Endothelial cell of umbilical vein (primary cell): ENCODE results near the gene BEAN1. TPM values are rescaled to one million over a fixed set of nuclear protein-coding genes. Genes with fewer than 3 reads are reported as not detected.

Source experiments
- BruUV-seq: library from RNA; stranded (reverse); fragments of 400-500 nt; replicated peaks from 2 replicates; lab custom pipeline; 2021; lab: Mats Ljungman, UMichigan
- CTCF ChIA-PET: fragments of 300-600, 350-600 bp; sonication (Branson Sonifier 250); formaldehyde crosslinking; loops from one replicate; lab custom pipeline; 2021; ENCODE audit warnings: antibody characterized with exemption, inconsistent platforms; lab: Charles Lee
- POLR2A ChIA-PET: fragments of 300-600, 350-600 bp; sonication (Branson Sonifier 250); formaldehyde crosslinking; loops from one replicate; lab custom pipeline; 2021; ENCODE audit warnings: antibody characterized with exemption, inconsistent platforms; lab: Charles Lee
- DNase-seq: peaks from one replicate; pipeline ENCODE4 v3.0.0-alpha.2; 2011; ENCODE audit warnings: low read depth, low spot score
- FAIRE-seq: peaks from 2 replicates; lab custom pipeline; 2011; peaks lifted over from hg19 to GRCh38; lab: Jason Lieb, UNC
- H2AFZ ChIP-seq: 2 replicates; pipeline ENCODE4 v1.6.0; 2012; ENCODE audit warnings: low read depth, low read length, control low read depth, inconsistent platforms
- H3K27ac ChIP-seq: 2 replicates; pipeline ENCODE4 v1.5.1; 2011; ENCODE audit warnings: low read depth, mild to moderate bottlenecking, control low read depth, low read length, moderate library complexity; ENCODE audit not compliant: insufficient read depth
- H3K27me3 ChIP-seq, 2 experiments: 2 replicates each; pipeline versions ENCODE4 v1.6.0 to v1.6.1; 2011; ENCODE audit warnings: low read length in 2 of 2, mixed read lengths in 1 of 2; ENCODE audit not compliant: control insufficient read depth in 2 of 2, insufficient read depth in 2 of 2
- H3K36me3 ChIP-seq, 2 experiments: 2 replicates in 1 of 2; 3 replicates in 1 of 2; pipeline ENCODE4 v1.5.1; 2011; ENCODE audit warnings: low read length in 2 of 2, mild to moderate bottlenecking in 1 of 2, moderate library complexity in 1 of 2; ENCODE audit not compliant: control insufficient read depth in 2 of 2, insufficient read depth in 2 of 2; ENCODE audit errors: extremely low read depth in 1 of 2
- H3K4me1 ChIP-seq: 3 replicates; pipeline ENCODE4 v1.5.1; 2011; ENCODE audit warnings: mild to moderate bottlenecking, low read length; ENCODE audit not compliant: control insufficient read depth, insufficient read depth; ENCODE audit errors: extremely low read depth
- H3K4me2 ChIP-seq: 2 replicates; pipeline ENCODE4 v1.6.1; 2011; ENCODE audit warnings: low read length, control low read depth, mixed read lengths; ENCODE audit not compliant: insufficient read depth
- H3K4me3 ChIP-seq, 3 experiments: fragments of 200-600 bp in 1 of 3; sonication (generic), shearing (Covaris generic) in 1 of 3; replicated peaks in 1 of 3; 2 replicates each; pipeline ENCODE4 v1.5.1; 2011 to 2016; ENCODE audit warnings: control low read depth in 3 of 3, low read length in 3 of 3, mild to moderate bottlenecking in 2 of 3, inconsistent platforms in 1 of 3, low read depth in 1 of 3, moderate library complexity in 1 of 3; ENCODE audit not compliant: insufficient read depth in 1 of 3
- H3K79me2 ChIP-seq: 2 replicates; pipeline ENCODE4 v1.6.0; 2012; ENCODE audit warnings: low read length, inconsistent platforms; ENCODE audit not compliant: control insufficient read depth, insufficient read depth
- H3K9ac ChIP-seq: replicated peaks from 2 replicates; pipeline ENCODE3; 2011; ENCODE audit warnings: low read length, control low read depth; ENCODE audit not compliant: insufficient read depth; ENCODE audit errors: extremely low read depth
- H3K9me1 ChIP-seq: replicated peaks from 3 replicates; pipeline ENCODE4 v1.6.0; 2011; ENCODE audit warnings: mild to moderate bottlenecking, low read length; ENCODE audit not compliant: control insufficient read depth, insufficient read depth; ENCODE audit errors: extremely low read depth
- H3K9me3 ChIP-seq: replicated peaks from 2 replicates; pipeline ENCODE4 v1.5.1; 2012; ENCODE audit warnings: low read length, inconsistent platforms; ENCODE audit not compliant: control insufficient read depth, insufficient read depth
- H4K20me1 ChIP-seq: replicated peaks from 2 replicates; pipeline ENCODE3; 2011; ENCODE audit warnings: mild to moderate bottlenecking, low read length; ENCODE audit not compliant: control insufficient read depth, insufficient read depth; ENCODE audit errors: extremely low read depth
- EZH2 ChIP-seq: IDR thresholded peaks from 2 replicates; pipeline ENCODE4 v1.6.1; 2012; ENCODE audit warnings: borderline replicate concordance, low read depth, mild to moderate bottlenecking, moderate library complexity, low read length, inconsistent platforms; ENCODE audit not compliant: severe bottlenecking
- FOS ChIP-seq: IDR thresholded peaks from 2 replicates; pipeline ENCODE4 v1.6.1; 2011; ENCODE audit warnings: mild to moderate bottlenecking, low read length, moderate library complexity, borderline replicate concordance; ENCODE audit not compliant: insufficient read depth
- GATA2 ChIP-seq: IDR thresholded peaks from 2 replicates; pipeline ENCODE4 v1.7.0; 2011; ENCODE audit warnings: low read depth, mild to moderate bottlenecking, moderate library complexity, mixed read lengths, low read length; ENCODE audit not compliant: insufficient read length, insufficient read depth
- JUN ChIP-seq: IDR thresholded peaks from 2 replicates; pipeline ENCODE4 v1.6.1; 2011; ENCODE audit warnings: borderline replicate concordance, low read depth; ENCODE audit not compliant: insufficient read length, insufficient read depth
- MYC ChIP-seq: IDR thresholded peaks from one replicate; pipeline ENCODE4 v1.6.1; 2011; ENCODE audit warnings: mild to moderate bottlenecking, low read depth, low read length
- POLR2A ChIP-seq: IDR thresholded peaks from 2 replicates; pipeline ENCODE4 v1.6.1; 2012; ENCODE audit warnings: low read depth, mild to moderate bottlenecking, control low read depth, low read length
- POLR2AphosphoS5 ChIP-seq: IDR thresholded peaks from 2 replicates; pipeline ENCODE4 v1.6.1; 2012; ENCODE audit warnings: low read depth, mild to moderate bottlenecking, control low read depth, low read length, moderate library complexity; ENCODE audit not compliant: insufficient read depth
- dilution Hi-C: fragments of 300-500 bp; cut with MboI; formaldehyde crosslinking; loops from one replicate; pipeline ENCODE4 v1.15.0; 2019; ENCODE audit warnings: low sequenced_read_pairs; ENCODE audit not compliant: extremely low pct_ligation_motif_present
- intact Hi-C: fragments of 100-400 bp; cut with micrococcal nuclease; formaldehyde crosslinking; loops from one replicate; pipeline ENCODE4 v1.10.0; 2022
- polyA plus RNA-seq, 4 experiments: library from polyadenylated mRNA; depleted of rRNA in 3 of 4; stranded (reverse) in 3 of 4; unstranded in 1 of 4; fragments of >200 nt; gene quantifications; 2 replicates each; pipeline versions ENCODE4 v1.2.1 to v1.2.3, GENCODE V29; 2011 to 2012; ENCODE audit warnings: missing spikeins in 1 of 4
- total RNA-seq: library from RNA; stranded (reverse); gene quantifications from 2 replicates; pipeline ENCODE4 v1.2.3, GENCODE V29; 2021
- TF ChIP-seq, protein P1 (sequence below): IDR thresholded peaks from 2 replicates; pipeline ENCODE4 v1.6.1; 2011; ENCODE audit not compliant: insufficient read depth, insufficient read length
- TF ChIP-seq, protein P2 (sequence below), 2 donors: IDR thresholded peaks; 1 replicate in 1 of 2; 2 replicates in 1 of 2; pipeline ENCODE4 v1.5.1; 2011; ENCODE audit warnings: low read length in 2 of 2, mild to moderate bottlenecking in 2 of 2, moderate library complexity in 2 of 2, control low read depth in 1 of 2, inconsistent platforms in 1 of 2, low read depth in 1 of 2; ENCODE audit not compliant: insufficient read depth in 1 of 2; ENCODE audit errors: extremely low read depth in 1 of 2

BEAN1 gene
- total and polyA plus RNA-seq, 2 donors (not counting 3 experiments of a cell fraction or from before 2014, with no cell fraction given), result not detected

GRCh38 chr16:66493490-66494401 is 66.7 kb downstream of the BEAN1 start:
- ChIA-PET CTCF (interaction anchor here (0.9 to 2.2 kb wide), 5 partner anchors 8 to 22 kb away, joined by 3 to 6 read pairs (median 5); no protein-coding TSS in a partner anchor), POLR2A (no interaction called here)
- Histone ChIP-seq H3K27ac (no peak overlapping the region), H3K79me2 (no peaks in the 10 kb centered on the region), H4K20me1 (no peaks in the 10 kb centered on the region), H3K9me1 (no peaks in the 10 kb centered on the region), H2AFZ (no peak overlapping the region), H3K4me2 (no peak overlapping the region), H3K9ac (no peak overlapping the region), H3K9me3 (no peaks in the 10 kb centered on the region), H3K36me3 (no peaks in the 10 kb centered on the region), H3K4me3 (no peak overlapping the region), H3K4me1 (no peaks in the 10 kb centered on the region), H3K27me3 (peaks cover 0 to 2% of the 10 kb centered on the region in 2 experiments)
- no peak for DNase-seq
- BruUV-seq, result no TSS peak
- intact Hi-C loops (no loop called here), dilution Hi-C loops (no loop called here)
- TF ChIP-seq, protein P1, sequence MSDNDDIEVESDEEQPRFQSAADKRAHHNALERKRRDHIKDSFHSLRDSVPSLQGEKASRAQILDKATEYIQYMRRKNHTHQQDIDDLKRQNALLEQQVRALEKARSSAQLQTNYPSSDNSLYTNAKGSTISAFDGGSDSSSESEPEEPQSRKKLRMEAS, result no peak
- TF ChIP-seq POLR2AphosphoS5 (no peak), POLR2A (no peak), JUN (no peak)
- no peak for FAIRE-seq

- intact Hi-C loops (no loop called here), dilution Hi-C loops (no loop called here)
- no TSS peak for BruUV-seq
- no peaks in the 10 kb centered on the region for H3K9me3 ChIP-seq
- no peak overlapping the region for H2AFZ ChIP-seq
- ChIA-PET POLR2A (no interaction called here), CTCF (interaction anchor here (1.4 kb wide), 1 partner anchor 20 kb away, joined by 5 read pairs; no protein-coding TSS in a partner anchor)
- H3K27me3 ChIP-seq, result peaks cover 0 to 2% of the 10 kb centered on the region in 2 experiments
- H4K20me1 ChIP-seq, result no peaks in the 10 kb centered on the region
- no peak overlapping the region for H3K4me2 ChIP-seq
- DNase-seq, result no peak
- no peaks in the 10 kb centered on the region for H3K9me1 ChIP-seq
- no peaks in the 10 kb centered on the region for H3K4me1 ChIP-seq
- TF ChIP-seq JUN (no peak), POLR2AphosphoS5 (no peak), GATA2 (no peak), EZH2 (no peak), MYC (no peak), POLR2A (no peak), FOS (no peak)
- TF ChIP-seq, protein P1, result no peak
- TF ChIP-seq, protein P2, sequence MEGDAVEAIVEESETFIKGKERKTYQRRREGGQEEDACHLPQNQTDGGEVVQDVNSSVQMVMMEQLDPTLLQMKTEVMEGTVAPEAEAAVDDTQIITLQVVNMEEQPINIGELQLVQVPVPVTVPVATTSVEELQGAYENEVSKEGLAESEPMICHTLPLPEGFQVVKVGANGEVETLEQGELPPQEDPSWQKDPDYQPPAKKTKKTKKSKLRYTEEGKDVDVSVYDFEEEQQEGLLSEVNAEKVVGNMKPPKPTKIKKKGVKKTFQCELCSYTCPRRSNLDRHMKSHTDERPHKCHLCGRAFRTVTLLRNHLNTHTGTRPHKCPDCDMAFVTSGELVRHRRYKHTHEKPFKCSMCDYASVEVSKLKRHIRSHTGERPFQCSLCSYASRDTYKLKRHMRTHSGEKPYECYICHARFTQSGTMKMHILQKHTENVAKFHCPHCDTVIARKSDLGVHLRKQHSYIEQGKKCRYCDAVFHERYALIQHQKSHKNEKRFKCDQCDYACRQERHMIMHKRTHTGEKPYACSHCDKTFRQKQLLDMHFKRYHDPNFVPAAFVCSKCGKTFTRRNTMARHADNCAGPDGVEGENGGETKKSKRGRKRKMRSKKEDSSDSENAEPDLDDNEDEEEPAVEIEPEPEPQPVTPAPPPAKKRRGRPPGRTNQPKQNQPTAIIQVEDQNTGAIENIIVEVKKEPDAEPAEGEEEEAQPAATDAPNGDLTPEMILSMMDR (IDR thresholded peaks at IDR 0.05; ENCODE audit: extremely low read depth in 1 of 2, insufficient read depth in 1 of 2, low read depth in 1 of 2, low read length in 2 of 2), result no peak
- no peak overlapping the region for H3K27ac ChIP-seq
- no peaks in the 10 kb centered on the region for H3K36me3 ChIP-seq
- H3K79me2 ChIP-seq, result no peaks in the 10 kb centered on the region
- H3K4me3 ChIP-seq, result no peak overlapping the region
- no peak overlapping the region for H3K9ac ChIP-seq
- no peak for FAIRE-seq
Measured at GRCh38 chr16:66494916-66495315, 67.8 kb downstream of the BEAN1 start.
